NCI-H82 (cell line): ENCODE measurements around the gene GNPTAB.

ENCODE experiments used
- DNase-seq: peaks from one replicate; lab custom pipeline; 2025; lab: John Stamatoyannopoulos, UW

GNPTAB gene

DNA sequence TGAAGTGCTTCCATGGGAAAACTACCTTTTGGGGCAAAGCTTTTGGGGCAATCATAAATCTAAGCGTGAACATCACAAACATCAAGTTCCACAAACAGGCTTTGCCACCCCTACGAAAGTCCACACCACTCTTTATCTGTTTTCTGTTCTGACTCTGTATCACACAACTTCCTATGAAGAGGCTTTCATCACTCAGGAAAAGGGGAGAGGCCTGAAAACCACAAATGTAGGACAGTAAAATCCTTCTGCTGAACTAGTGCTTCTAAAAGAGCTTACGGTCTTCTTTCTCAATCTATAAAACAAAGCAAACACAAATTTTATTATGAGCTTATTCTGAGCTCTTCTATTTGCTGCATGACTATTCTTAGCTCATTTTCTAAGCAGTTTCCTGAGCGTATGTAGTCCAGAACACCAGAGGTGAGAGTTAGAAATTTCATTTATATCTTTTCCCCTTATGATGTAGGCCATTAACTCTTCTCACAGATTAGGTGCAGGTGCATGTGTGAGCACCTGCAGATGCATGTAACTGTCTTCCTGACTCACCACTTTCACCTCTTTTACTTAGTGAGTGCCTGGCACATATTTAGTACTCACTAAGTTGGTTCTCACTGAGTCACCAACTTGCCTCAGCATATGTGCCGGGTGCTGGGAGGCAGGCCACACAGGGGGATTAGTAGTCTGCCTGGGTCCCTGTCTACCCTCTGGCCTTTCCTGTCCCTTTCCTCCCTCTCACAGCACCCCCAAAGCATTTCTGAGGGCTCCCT, 58.6 kb downstream of the GNPTAB start:
- no peak for DNase-seq

GRCh38 chr12:101769865-101770264, 60.9 kb downstream of the GNPTAB start:
- DNase-seq = no peak

- DNase-seq = peak; percentile 44
These were observed 62.0 kb downstream of the GNPTAB start for GRCh38 chr12:101768781-101769180.

GRCh38 chr12:101767537-101767936, 63.2 kb downstream of the GNPTAB start:
- no peak for DNase-seq

DNA sequence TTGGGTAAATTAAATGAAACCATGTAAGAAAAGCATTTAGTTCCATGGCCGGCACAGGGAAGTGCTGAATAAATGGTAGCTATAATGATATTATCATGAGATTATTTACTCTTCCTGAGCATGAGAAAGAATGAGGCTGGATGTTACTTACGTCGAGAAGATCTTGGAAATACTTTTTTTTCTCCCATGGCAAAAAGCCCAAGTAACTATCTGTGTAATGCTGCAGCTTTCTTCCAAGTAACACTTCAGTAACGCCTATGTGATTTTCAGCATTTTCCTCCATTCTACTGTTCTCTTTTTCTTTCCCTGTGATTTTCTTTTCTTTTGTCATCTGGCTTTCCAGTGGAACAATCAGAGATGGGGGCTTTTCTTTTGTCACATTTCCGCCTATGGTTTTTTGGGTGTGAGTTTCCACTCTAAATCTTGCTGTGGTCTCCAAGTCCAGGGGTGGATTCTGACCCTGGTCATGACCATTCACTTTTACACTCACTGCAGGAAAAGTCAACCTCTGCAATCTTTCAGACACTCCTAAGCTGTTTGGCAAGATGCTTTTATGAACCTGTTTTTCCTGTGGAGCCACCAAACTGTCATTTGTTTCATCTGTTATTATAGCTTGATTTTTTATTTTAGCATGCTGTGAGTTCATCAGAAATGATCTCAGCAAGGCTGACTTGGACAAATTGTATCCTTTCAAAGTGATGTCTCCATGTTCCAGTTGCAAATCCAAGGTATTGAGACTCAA, 66.5 kb downstream of the GNPTAB start:
- DNase-seq = no peak

DNA sequence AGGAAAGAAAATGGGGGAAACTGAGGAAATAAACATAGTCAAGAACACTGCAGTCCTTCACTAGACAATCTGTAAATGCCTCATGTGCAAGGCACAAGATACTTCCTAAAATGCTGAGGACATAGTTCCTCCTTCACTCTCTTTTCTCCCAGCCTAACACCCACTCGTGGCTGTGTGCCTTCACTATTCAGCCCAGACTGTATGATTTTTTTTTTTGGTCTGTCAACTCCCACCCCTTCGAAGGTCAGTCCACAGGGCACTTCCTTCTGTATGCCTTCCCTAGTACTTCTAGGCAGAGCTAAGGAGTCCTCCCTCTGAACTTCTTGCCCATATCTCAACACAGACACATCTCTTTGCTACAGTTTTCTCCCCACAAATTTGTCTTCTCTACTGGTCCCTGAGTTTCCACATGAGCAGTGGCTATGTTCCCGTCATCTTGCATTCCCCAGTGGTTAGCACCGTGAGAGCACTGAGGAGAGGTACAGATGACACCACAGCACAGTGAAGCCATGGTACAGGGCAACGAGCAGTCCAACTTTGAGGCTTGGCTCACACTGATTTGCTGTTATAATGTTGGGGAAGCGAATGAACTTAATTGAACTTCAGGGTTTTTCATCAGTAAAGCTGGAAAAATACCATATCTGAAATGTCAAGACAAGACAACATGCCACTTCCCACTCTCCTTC, 67.4 kb downstream of the GNPTAB start:
- no peak for DNase-seq

GRCh38 chr12:101761781-101762180, 69.0 kb downstream of the GNPTAB start:
- DNase-seq = no peak

GRCh38 chr12:101761350-101761749, 69.4 kb downstream of the GNPTAB start:
- no peak for DNase-seq

- DNase-seq = peak; percentile 62
These were observed 71.2 kb downstream of the GNPTAB start for GRCh38 chr12:101759396-101760047.

GRCh38 chr12:101750152-101750551, 80.6 kb downstream of the GNPTAB start:
- no peak for DNase-seq

- DNase-seq = no peak
These were observed 81.1 kb downstream of the GNPTAB start for GRCh38 chr12:101749657-101750056.

- DNase-seq = no peak
These were observed 81.9 kb downstream of the GNPTAB start for GRCh38 chr12:101748907-101749306.

DNA sequence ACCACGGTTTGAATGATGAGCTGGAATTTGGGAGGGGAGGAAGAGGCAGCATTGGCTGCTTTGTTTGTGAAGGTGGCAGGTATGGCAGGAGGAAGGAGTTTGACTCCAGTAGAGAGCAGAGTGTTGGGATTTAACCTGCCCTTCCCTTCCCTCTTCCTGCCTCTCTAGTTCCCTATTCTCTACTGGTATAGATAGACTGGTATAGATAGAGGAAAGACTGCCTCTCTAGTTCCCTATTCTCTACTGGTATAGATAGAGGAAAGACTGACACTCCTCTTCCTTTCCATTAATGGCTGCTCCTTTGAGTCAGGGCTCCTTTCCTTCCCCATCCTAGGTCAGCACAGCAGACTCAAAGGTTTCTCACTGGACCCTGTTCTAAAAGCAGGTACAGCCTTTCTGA, 83.1 kb downstream of the GNPTAB start:
- no peak for DNase-seq

DNA sequence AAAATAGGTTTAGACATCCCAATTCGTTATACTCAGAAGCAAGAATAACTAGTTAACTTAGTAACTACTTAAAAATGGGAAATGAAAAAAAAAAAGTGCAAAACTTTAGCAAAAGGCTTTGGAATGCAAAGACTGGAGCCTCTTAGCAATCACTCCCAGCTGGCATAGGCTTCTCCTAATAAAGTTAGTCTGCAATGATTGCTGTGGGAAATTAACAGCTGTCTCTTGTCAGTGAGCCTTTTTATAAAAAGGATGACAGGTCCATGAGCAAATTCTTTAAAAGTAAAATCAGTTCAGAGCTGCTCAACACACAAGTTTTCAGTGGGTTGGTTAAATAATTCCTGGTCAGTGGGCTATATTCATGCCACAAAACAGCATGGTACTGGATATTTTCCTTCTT, 84.1 kb downstream of the GNPTAB start:
- DNase-seq = no peak

DNA sequence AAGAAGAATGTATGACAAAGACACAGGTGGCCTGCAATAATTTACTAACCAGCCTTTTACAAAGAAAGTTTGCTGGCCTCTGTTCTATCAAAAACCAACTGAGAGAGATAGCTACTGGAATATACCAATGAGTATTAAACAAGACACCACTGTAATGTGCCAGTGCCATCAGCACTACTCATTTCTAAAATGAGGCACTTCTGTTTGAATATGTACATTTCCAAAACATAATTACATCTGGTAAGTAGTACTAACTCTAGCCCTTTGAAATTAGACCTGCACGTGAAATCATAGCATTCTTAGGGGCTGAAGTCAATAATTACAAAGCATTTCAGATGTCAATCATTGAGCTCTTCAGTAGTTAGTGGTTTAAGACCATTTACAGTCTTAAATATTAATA, 84.6 kb downstream of the GNPTAB start:
- DNase-seq = no peak

GRCh38 chr12:101745481-101745880, 85.3 kb downstream of the GNPTAB start:
- DNase-seq = no peak

DNA sequence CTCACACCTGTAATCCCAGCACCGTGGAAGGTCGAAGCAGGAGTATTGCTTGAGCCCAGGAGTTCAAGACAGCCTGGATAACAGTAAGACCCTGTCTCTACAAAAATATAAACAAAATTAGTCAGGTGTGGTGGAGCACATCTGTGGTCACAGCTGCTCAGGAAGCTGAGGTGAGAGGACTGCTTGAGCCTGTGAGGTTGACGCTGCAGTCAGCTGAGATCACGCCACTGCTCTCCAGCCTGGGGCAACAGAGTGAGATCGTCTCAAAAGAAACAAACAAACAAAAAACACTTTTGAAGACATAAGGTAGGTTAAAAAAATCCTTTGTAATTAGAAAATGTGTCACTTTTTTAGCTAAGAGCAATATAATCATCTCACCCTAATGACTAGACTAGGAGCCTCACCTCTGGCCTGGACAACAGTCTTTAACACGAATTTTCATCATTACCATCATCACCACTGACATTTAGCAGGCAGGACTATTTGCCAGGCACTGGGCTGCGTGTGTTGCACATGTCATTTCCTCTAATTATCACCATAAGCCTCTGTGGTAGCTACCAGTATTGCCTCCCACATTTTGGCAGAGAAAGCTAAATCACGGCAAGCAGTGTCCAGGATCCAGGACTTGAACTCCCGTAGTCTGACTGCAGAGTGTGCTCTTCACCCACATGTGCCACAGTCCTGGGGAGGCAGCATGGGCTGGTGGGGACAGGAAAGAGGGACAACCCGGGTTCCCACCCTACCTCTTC, 86.9 kb downstream of the GNPTAB start:
- DNase-seq = no peak

GRCh38 chr12:101743242-101743641, 87.5 kb downstream of the GNPTAB start:
- no peak for DNase-seq

DNA sequence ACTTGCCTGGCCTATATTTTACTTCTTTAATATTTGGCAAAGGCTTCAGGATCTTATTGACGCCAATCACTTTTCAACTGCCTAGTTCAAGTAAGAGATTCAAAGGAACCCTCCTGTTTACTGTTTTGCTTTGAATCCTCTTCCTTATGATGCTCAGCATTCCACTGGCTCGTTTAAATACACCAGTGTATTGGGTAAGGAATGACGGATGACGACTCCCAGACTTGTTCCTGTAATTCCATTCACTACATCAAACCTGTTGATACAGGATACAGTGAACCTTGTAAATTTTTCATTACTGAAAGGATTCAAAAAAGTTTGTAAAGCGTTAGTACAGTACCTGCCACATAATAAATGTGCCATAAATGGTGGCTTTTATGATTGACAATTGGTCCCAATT, 89.8 kb downstream of the GNPTAB start:
- no peak for DNase-seq

GRCh38 chr12:101740566-101740965, 90.2 kb downstream of the GNPTAB start:
- no peak for DNase-seq

DNA sequence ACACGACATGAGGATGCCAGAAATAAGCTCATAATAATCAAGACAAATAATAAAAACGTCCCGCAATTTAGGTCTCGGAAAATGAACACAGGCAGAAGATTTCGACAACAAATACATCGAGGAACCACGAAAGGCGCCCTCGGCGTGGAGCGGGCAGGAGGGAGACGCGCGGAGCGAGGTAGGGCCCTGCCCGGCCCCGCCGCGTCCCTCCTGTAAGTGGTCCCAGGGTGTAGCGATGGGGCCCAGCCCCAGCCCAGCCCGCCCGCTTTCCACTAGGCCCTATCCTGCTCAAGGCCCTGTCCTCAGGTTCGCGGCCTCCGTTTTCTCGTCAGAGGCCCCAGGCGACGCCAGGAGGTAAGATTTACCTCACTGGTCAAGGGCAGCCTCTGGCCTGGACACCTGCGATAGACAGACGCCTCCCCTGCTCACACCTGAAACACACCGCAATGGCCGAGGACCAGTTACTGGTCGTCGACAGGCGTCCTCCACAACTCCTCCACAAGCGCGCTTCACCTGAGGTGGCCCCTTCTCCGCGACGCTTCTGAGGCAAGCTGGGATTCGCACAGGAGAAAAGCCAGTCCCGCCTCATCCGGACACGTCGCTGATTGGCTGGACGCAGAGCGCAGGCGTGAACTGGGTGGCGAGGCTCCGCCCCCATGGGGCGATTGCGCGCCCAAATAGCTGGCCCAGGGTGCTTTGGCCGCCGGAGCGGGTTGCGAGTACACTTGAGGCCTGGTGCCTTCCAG, 91.7 kb downstream of the GNPTAB start, which contains the start of gene SYCP3:
Gene SYCP3, minus strand, starts transcription at position 543 of the 746 bp plus-strand sequence. CDS start 1,527 bp downstream, outside the sequence.
- DNase-seq = no peak
